HepG2 (cell line): ENCODE measurements around the gene ICAM3. TPM values are rescaled to one million over a fixed set of nuclear protein-coding genes. Genes with fewer than 3 reads are reported as not detected.

Experiments
- ATF7-NPFF ChIP-seq: sonication (generic); formaldehyde crosslinking; IDR thresholded peaks from 2 replicates; pipeline ENCODE4 v1.8.1; 2023; ENCODE audit warnings: mild to moderate bottlenecking, low read depth, missing genetic modification reagents, moderate library complexity
- ELF1 ChIP-seq: sonication (generic); formaldehyde crosslinking; IDR thresholded peaks from 2 replicates; pipeline ENCODE4 v1.4.0; 2020; ENCODE audit warnings: missing genetic modification reagents
- ESRRA ChIP-seq: sonication (generic); formaldehyde crosslinking; IDR thresholded peaks from 2 replicates; pipeline ENCODE4 v1.5.1; 2020; ENCODE audit warnings: mild to moderate bottlenecking, low read depth, missing genetic modification reagents
- FOSL1 ChIP-seq: sonication (generic); formaldehyde crosslinking; IDR thresholded peaks from 2 replicates; pipeline ENCODE4 v1.9.0; 2021; ENCODE audit warnings: missing genetic modification reagents, borderline replicate concordance
- LCORL ChIP-seq, 2 experiments: fragments of 450-650 bp in 1 of 2; sonication (generic) in 1 of 2; formaldehyde crosslinking in 1 of 2; IDR thresholded peaks; 2 replicates each; pipeline versions ENCODE4 v1.5.0 to v1.6.1; 2017 to 2020; ENCODE audit warnings: antibody characterized with exemption in 1 of 2, missing genetic modification reagents in 1 of 2
- SIN3B ChIP-seq: fragments of 150-350 bp; IDR thresholded peaks from 2 replicates; pipeline ENCODE4 v1.6.1; 2014; ENCODE audit warnings: low read length
- SIX1 ChIP-seq: sonication (generic); formaldehyde crosslinking; IDR thresholded peaks from 2 replicates; pipeline ENCODE4 v1.4.0; 2020; ENCODE audit warnings: missing genetic modification reagents, borderline replicate concordance
- SSRP1 ChIP-seq: IDR thresholded peaks from 2 replicates; pipeline ENCODE4 v1.6.1; 2016; ENCODE audit warnings: control low read depth
- TOE1 ChIP-seq: sonication (generic); formaldehyde crosslinking; IDR thresholded peaks from 2 replicates; pipeline ENCODE4 v1.4.0; 2020; ENCODE audit warnings: mild to moderate bottlenecking, missing genetic modification reagents
- ZC3H13 ChIP-seq: sonication (generic); formaldehyde crosslinking; IDR thresholded peaks from 2 replicates; pipeline ENCODE4 v1.8.1; 2023; ENCODE audit warnings: mild to moderate bottlenecking, missing genetic modification reagents, moderate library complexity
- ZFP82 ChIP-seq: sonication (generic); formaldehyde crosslinking; IDR thresholded peaks from 2 replicates; pipeline ENCODE4 v1.5.1; 2020; ENCODE audit warnings: mild to moderate bottlenecking, missing genetic modification reagents, borderline replicate concordance
- ZNF317 ChIP-seq: sonication (generic); formaldehyde crosslinking; IDR thresholded peaks from 2 replicates; pipeline ENCODE4 v1.5.0; 2020; ENCODE audit warnings: mild to moderate bottlenecking, missing genetic modification reagents
- ZNF354B ChIP-seq: sonication (generic); formaldehyde crosslinking; IDR thresholded peaks from 2 replicates; pipeline ENCODE4 v1.8.0; 2022; ENCODE audit warnings: mild to moderate bottlenecking, missing genetic modification reagents
- ZNF749 ChIP-seq: sonication (generic); formaldehyde crosslinking; IDR thresholded peaks from 2 replicates; pipeline ENCODE4 v1.8.0; 2022; ENCODE audit warnings: mild to moderate bottlenecking, missing genetic modification reagents, moderate library complexity, borderline replicate concordance
- ZNF777 ChIP-seq: sonication (generic); formaldehyde crosslinking; IDR thresholded peaks from 2 replicates; pipeline ENCODE4 v1.4.0; 2020; ENCODE audit warnings: missing genetic modification reagents
- ZSCAN31 ChIP-seq: sonication (generic); formaldehyde crosslinking; IDR thresholded peaks from 2 replicates; pipeline ENCODE4 v1.5.0; 2020; ENCODE audit warnings: low read depth, mild to moderate bottlenecking, missing genetic modification reagents
- ZSCAN9 ChIP-seq: IDR thresholded peaks from 2 replicates; pipeline ENCODE4 v1.6.1; 2016; ENCODE audit warnings: borderline replicate concordance
- polyA plus RNA-seq, 8 experiments: library from polyadenylated mRNA; depleted of rRNA in 3 of 8; stranded (reverse) in 7 of 8; unstranded in 1 of 8; fragments of >200 nt; fragmentation: Illumina TruSeq in 4 of 8; extraction: Trizol in 4 of 8; gene quantifications; 2 replicates each; pipeline versions ENCODE4 v1.2.1 to v1.2.3, GENCODE V29; 2011 to 2016; ENCODE audit warnings: low read depth in 4 of 8, missing spikeins in 1 of 8, mixed read lengths in 1 of 8; ENCODE audit not compliant: insufficient read depth in 1 of 8
- total RNA-seq, 5 experiments: library from RNA; depleted of rRNA; stranded (reverse); fragments of >200 nt; fragmentation: Illumina TruSeq; extraction: Trizol; gene quantifications; 2 replicates each; pipeline ENCODE4 v1.2.3, GENCODE V29; 2016; ENCODE audit warnings: low read depth in 1 of 5
- TF ChIP-seq, protein P1 (sequence below): sonication (generic); formaldehyde crosslinking; IDR thresholded peaks from one replicate; pipeline ENCODE4 v1.5.1; 2020; ENCODE audit warnings: mild to moderate bottlenecking, missing genetic modification reagents; ENCODE audit errors: not compliant biosample characterization
- TF ChIP-seq, protein P2 (sequence below): sonication (generic); formaldehyde crosslinking; IDR thresholded peaks from 2 replicates; pipeline ENCODE4 v1.5.0; 2020; ENCODE audit warnings: missing genetic modification reagents

ICAM3 gene
- total and polyA plus RNA-seq, 2 of the 13 experiments (the other 11 are each of a cell fraction or from before 2014, with no cell fraction given), result 14.1 to 21.0 TPM

DNA sequence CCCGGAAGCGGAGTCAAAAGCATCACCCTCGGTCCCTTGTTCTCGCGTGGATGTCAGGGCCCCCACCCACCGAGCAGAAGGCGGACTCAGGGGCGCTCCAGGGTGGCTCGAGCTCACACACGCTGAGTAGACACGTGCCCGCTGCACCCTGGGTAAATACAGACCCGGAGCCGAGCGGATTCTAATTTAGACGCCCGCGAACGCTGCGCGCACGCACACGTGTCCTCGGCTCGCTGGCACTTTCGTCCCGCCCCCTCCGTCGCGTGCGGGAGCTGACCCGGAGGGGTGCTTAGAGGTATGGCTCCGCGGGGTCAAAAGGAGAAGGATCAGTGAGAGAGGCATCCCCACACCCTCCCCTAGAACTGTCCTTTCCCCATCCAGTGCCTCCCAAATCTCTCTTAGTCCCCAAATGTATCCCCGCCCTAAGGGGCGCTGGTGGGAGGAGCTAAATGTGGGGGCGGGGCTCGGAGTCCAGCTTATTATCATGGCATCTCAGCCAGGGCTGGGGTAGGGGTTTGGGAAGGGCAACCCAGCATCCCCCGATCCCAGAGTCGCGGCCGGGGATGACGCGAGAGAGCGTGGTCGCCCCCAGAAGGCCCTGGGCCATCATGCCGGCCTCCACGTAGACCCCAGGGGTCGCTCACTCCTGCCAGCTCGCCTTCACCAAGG, 50.1 kb downstream of the ICAM3 start (continued):
- TF ChIP-seq, protein P1, sequence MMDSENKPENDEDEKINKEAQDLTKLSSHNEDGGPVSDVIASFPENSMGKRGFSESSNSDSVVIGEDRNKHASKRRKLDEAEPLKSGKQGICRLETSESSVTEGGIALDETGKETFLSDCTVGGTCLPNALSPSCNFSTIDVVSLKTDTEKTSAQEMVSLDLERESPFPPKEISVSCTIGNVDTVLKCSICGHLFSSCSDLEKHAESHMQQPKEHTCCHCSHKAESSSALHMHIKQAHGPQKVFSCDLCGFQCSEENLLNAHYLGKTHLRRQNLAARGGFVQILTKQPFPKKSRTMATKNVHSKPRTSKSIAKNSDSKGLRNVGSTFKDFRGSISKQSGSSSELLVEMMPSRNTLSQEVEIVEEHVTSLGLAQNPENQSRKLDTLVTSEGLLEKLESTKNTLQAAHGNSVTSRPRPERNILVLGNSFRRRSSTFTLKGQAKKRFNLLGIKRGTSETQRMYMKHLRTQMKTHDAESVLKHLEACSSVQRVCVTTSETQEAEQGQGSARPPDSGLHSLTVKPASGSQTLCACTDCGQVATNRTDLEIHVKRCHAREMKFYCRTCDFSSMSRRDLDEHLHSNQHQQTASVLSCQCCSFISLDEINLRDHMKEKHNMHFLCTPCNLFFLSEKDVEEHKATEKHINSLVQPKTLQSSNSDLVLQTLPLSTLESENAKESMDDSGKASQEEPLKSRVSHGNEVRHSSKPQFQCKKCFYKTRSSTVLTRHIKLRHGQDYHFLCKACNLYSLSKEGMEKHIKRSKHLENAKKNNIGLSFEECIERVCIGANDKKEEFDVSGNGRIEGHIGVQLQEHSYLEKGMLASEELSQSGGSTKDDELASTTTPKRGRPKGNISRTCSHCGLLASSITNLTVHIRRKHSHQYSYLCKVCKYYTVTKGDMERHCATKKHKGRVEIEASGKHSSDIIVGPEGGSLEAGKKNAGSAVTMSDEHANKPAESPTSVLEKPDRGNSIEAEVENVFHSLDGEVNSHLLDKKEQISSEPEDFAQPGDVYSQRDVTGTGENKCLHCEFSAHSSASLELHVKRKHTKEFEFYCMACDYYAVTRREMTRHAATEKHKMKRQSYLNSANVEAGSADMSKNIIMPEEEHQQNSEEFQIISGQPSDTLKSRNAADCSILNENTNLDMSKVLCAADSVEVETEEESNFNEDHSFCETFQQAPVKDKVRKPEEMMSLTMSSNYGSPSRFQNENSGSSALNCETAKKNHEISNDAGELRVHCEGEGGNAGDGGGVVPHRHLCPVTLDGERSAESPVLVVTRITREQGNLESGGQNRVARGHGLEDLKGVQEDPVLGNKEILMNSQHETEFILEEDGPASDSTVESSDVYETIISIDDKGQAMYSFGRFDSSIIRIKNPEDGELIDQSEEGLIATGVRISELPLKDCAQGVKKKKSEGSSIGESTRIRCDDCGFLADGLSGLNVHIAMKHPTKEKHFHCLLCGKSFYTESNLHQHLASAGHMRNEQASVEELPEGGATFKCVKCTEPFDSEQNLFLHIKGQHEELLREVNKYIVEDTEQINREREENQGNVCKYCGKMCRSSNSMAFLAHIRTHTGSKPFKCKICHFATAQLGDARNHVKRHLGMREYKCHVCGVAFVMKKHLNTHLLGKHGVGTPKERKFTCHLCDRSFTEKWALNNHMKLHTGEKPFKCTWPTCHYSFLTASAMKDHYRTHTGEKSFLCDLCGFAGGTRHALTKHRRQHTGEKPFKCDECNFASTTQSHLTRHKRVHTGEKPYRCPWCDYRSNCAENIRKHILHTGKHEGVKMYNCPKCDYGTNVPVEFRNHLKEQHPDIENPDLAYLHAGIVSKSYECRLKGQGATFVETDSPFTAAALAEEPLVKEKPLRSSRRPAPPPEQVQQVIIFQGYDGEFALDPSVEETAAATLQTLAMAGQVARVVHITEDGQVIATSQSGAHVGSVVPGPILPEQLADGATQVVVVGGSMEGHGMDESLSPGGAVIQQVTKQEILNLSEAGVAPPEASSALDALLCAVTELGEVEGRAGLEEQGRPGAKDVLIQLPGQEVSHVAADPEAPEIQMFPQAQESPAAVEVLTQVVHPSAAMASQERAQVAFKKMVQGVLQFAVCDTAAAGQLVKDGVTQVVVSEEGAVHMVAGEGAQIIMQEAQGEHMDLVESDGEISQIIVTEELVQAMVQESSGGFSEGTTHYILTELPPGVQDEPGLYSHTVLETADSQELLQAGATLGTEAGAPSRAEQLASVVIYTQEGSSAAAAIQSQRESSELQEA (CRISPR knock-in tag), result no peak
- TF ChIP-seq ZC3H13 (CRISPR knock-in tag) (0 out of 2 replicates have a peak, but pooled peaks have one; percentile 9), SIX1 (no peak), ELF1 (CRISPR knock-in tag) (no peak), FOSL1 (CRISPR knock-in tag) (no peak), ZNF354B (no peak), SIN3B (no peak), ZNF777 (CRISPR knock-in tag) (peak; percentile 84), ZSCAN31 (CRISPR knock-in tag) (no peak), TOE1 (CRISPR knock-in tag) (0 out of 2 replicates have a peak, but pooled peaks have one; percentile 4), LCORL (IDR thresholded peaks at IDR 0.05) (no peak), LCORL (CRISPR knock-in tag; IDR thresholded peaks at IDR 0.05) (0 out of 2 replicates have a peak, but pooled peaks have one; percentile 37), ZNF317 (CRISPR knock-in tag) (no peak), ZSCAN9 (no peak), ESRRA (no peak), ATF7-NPFF (CRISPR knock-in tag) (no peak; the same call in 1 of the 2 replicates), ZNF749 (CRISPR knock-in tag) (no peak), ZFP82 (no peak), SSRP1 (CRISPR knock-in tag) (no peak)
- TF ChIP-seq, protein P2, sequence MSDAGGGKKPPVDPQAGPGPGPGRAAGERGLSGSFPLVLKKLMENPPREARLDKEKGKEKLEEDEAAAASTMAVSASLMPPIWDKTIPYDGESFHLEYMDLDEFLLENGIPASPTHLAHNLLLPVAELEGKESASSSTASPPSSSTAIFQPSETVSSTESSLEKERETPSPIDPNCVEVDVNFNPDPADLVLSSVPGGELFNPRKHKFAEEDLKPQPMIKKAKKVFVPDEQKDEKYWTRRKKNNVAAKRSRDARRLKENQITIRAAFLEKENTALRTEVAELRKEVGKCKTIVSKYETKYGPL (CRISPR knock-in tag), result no peak
